SW480 (cell line): ENCODE measurements around the gene ADAMTSL1.
"Not testable (repeated sequence)": the region's sequence is repeated elsewhere in the genome, so short reads cannot be mapped to it uniquely, and the experiment has no call there.

Source experiments
- DNase-seq: peaks from one replicate; pipeline ENCODE4 v3.0.0-alpha.2; 2016; ENCODE audit warnings: low spot score

The ADAMTSL1 gene

GRCh38 chr9:18865542-18865941 lies 391.6 kb downstream of the ADAMTSL1 start:
- no peak for DNase-seq

DNA sequence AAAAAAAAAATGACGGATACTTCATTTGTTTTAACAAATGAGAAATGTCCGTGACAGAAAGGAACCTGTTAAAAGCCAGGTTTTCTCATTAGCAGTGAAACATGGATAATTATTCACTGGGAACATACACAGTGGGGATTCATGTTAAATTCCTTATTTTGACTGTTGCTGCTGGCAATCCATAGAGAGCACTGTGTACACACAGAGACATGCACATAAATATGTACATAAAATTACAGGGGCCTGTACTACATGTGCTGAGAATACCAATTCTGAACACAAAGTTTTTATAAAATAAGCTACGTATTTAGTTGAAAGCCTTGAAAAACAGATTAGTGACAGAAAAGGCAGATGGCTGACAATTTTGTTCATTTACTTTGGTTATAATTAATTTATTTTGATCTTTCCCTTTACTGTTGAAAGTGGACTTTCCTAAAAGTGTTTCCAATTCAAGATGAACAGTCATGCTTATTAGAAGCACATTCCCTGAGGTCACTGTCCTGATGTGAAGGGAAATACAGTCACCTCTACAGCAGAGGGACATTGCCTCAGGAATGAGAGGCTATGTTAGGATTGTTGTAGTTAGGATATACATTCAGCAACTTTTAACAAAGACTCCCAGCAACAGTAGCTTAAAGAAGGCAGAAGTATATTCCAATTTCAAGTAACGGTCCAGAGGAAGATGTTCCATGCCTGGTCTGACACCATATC lies 392.3 kb downstream of the ADAMTSL1 start:
- DNase-seq: no peak

- no peak for DNase-seq
These were observed 395.8 kb downstream of the ADAMTSL1 start for GRCh38 chr9:18869725-18870124.

- no peak for DNase-seq
These were observed 400.1 kb downstream of the ADAMTSL1 start for GRCh38 chr9:18874069-18874468.

DNA sequence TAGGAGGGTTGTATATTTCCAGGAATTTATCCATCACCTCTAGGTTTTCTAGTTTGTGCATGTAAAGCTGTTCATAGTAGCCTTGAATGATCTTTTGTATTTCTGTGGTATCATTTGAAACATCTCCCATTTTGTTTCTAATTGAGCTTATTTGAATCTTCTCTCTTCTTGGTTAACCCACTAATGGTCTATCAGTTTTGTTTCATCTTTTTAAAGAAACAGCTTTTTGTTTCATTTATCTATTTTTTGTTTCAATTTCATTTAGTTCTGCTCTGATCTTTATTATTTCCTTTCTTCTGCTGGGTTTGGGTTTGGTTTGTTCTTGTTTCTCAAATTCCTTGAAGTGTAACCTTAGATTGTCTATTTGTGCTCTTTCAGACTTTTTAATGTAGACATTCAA lies 401.0 kb downstream of the ADAMTSL1 start:
- not testable (repeated sequence) for DNase-seq

GRCh38 chr9:18877984-18878383 lies 404.0 kb downstream of the ADAMTSL1 start:
- DNase-seq: no peak

DNA sequence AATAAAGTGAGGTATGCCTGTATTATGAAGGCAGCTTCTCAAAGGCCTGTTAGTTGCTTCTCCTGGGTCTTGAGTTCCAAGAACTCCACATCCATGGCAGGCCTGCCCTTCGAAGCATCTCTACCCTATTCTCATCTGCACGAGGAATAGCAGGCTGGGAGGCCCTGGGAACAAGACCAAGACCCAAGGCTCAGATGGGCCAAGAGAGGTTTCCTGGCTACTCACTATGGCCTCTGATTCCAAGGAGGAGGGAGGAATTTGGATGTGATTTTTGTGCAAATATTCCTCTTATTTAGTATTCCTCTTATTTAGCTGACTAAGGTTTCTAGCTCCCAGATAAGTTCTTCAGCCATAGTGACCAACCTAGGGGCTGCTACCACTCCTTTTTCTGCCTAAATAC lies 407.8 kb downstream of the ADAMTSL1 start:
- no peak for DNase-seq

GRCh38 chr9:18887546-18887945 lies 413.6 kb downstream of the ADAMTSL1 start:
- DNase-seq: no peak

DNA sequence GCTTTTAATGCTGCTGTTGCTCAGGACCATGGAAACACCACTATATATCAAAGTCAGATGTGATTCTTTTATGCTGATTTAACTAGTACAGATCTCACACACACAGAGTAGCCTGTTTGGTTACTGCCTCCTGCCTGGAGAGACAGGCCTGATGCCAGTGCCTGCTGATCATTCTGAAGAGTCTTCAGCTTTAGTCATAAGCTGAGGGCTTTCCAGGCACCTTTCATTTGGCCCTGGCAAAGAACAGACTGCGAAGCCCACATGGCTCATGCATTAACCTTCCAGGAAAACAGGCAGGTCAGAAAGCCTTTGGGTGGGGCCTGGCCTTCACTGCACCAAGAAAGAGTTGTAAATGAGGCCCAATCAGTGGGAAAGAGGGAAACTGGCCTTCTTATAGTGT lies 414.3 kb downstream of the ADAMTSL1 start:
- DNase-seq: no peak

DNA sequence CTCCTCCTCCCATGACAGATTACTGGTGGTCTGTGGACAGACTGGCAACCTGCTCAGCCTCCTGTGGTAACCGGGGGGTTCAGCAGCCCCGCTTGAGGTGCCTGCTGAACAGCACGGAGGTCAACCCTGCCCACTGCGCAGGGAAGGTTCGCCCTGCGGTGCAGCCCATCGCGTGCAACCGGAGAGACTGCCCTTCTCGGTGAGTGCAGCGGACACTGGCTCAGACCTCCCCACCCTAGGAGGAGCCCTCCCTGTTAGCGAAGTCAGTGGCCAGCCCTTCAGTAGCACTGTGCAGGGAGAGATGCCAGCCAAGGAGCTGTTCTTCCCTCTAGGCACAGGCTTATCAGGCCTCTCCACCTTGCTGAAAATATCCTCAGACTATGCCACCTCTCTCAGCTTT lies 415.6 kb downstream of the ADAMTSL1 start:
- no peak for DNase-seq

GRCh38 chr9:18890372-18890771 lies 416.4 kb downstream of the ADAMTSL1 start:
- no peak for DNase-seq

DNA sequence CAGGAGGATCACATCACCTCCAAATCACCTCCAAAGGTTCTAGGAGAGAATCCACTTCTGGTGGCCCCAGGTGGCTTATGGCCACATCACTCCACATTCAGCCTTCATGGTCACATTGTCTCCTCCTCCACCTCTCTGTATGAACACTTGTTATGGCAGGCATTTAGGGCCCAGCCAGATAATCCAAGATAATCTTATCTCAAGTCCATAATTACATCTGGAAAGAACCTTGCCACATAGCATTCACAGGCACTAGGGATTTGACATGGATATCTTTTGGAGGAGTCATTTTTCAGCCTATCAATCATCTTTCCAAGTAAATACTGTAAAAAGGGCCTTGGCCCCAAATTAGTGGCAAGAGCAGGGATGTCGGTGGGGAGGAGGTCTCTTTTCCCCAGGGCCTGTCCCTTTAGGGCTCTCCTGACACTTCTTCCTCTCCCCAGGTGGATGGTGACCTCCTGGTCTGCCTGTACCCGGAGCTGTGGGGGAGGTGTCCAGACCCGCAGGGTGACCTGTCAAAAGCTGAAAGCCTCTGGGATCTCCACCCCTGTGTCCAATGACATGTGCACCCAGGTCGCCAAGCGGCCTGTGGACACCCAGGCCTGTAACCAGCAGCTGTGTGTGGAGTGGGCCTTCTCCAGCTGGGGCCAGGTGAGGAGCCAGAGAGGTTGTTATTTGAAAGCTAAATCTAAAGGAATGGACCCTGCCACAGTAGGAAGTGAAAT lies 418.2 kb downstream of the ADAMTSL1 start:
- no peak for DNase-seq

- DNase-seq: no peak
These were observed 419.1 kb downstream of the ADAMTSL1 start for GRCh38 chr9:18893046-18893445.

DNA sequence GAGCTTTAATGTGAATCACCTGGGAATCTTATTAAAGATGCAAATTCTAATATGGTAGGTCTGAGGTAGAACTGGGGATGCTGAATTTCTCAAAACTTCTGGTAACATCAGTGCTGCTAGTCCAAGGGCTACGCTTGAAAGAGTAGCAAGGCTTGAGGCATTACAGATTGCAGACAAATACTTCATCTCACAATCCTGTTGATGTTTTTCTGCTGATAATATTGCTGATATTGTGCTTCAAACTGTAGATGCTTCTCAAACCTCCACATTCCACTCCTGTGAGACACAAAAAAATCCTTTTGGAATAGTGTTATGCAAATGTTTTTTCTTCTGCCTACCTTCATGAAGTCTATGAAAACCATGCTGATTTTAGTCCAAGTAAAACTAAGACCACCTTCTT lies 419.5 kb downstream of the ADAMTSL1 start:
- no peak for DNase-seq

DNA sequence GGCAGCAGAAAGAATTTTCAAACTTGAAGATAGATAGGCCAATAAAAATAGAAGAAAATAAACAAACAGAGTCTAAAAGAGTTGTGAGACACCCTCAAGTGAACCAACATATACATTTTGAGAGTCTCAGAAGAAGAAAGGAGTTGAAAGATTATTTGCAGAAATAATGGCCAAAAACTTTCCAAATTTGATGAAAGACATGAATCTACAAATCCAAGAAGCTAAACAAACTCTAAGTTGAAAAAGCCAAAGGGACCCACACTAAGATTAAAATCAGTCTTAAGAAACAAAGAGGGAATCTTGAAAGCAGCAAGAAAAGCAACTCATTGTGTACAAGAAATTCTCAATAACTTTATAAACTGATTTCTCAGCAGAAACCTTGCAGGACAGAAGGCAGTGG lies 422.1 kb downstream of the ADAMTSL1 start:
- DNase-seq: no peak

DNA sequence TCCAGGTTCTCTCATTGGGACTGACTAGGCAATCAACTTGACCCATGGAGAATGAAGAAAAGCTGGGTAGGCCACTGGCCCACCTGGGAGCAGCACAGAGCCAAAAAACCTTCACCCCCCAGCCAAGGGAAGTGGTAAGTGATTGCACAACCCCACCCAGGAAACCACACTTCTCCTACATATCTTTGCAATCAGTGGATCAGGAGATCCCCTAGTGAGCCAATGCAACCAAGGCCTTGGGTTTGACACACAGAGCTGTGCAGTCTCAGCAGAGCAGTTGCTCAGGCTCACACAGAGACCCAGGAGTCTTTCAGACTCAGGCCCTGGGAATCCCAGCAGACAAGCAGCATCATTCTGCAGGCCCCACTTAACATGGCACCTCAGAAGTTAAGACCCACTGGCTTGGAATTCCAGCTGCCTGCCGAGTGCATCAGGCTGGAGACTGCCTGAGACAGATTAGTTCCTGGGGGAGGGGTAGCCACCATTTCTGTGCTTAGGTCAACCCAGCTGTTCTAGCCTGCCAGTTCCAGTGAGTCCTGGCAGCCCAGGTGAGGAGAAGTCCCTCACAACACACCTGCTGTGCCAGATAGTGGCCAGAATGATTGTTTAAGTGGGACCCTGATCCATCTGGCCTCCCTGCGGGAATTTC lies 422.7 kb downstream of the ADAMTSL1 start:
- DNase-seq: no peak

- no peak for DNase-seq
These were observed 429.5 kb downstream of the ADAMTSL1 start for GRCh38 chr9:18903450-18903849.

DNA sequence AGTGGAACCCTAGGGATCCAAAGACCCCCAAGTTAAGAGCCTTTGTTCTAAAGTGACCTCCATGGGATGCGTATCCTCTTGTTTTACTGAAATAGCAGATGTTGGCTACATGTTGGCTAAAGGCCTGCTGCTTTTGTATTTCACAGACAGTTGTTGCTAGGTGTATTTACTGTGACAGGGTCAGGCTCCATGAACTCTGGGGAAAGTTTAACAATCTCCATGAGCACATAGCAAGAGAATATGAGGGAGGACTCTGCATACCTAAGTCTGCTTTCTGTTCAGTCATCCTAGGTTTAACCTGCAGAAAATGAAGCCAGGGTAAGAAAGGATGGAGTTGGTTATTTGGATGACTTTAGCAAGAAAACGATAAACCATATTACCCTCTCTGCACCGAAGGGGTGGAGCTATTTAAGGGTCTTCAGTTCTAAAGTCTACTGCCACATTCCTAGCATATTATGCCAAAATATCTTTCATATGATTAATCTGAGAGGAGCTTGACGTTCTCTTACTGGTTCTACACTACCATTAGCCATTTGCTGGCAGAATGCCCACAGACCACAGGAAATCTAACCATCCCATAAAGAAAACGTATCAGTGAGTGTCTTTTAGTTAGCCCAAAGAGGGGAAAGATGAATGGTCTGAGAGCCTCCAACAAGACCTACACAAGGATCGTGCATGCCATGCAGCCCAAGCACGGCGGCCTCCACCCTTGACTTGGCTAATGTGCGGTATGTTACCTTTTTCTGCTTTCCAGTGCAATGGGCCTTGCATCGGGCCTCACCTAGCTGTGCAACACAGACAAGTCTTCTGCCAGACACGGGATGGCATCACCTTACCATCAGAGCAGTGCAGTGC lies 431.3 kb downstream of the ADAMTSL1 start:
- no peak for DNase-seq

- DNase-seq: no peak
These were observed 432.1 kb downstream of the ADAMTSL1 start for GRCh38 chr9:18905883-18906629.

GRCh38 chr9:18906656-18907395 lies 432.9 kb downstream of the ADAMTSL1 start:
- DNase-seq: peak; percentile 2
